Ovary (tissue), 9 donors: ENCODE measurements around the gene C2orf78. TPM values are rescaled to one million over a fixed set of nuclear protein-coding genes. Genes with fewer than 3 reads are reported as not detected.

ENCODE experiments used
- DNase-seq, 5 donors: peaks; one replicate each; pipeline ENCODE4 v3.0.0-alpha.2; 2019 to 2020
- H3K27ac ChIP-seq, 2 donors: fragments of 200-600 bp; one replicate each; pipeline versions ENCODE4 v1.5.1 to v1.8.0; 2019 to 2022
- H3K27me3 ChIP-seq: fragments of 200-600 bp; one replicate; pipeline ENCODE4 v1.8.0; 2022
- H3K36me3 ChIP-seq: fragments of 200-600 bp; sonication (generic); one replicate; pipeline ENCODE4 v1.5.1; 2019
- H3K4me1 ChIP-seq: one replicate; pipeline ENCODE4 v1.8.1; 2013; ENCODE audit warnings: mild to moderate bottlenecking, moderate library complexity; ENCODE audit not compliant: insufficient read depth
- H3K4me3 ChIP-seq: fragments of 200-600 bp; sonication (generic); one replicate; pipeline ENCODE4 v1.5.1; 2017
- H3K9me3 ChIP-seq, 2 donors: fragments of 200-600 bp in 1 of 2; sonication (generic) in 1 of 2; one replicate each; pipeline versions ENCODE4 v1.5.1 to v1.8.1; 2013 to 2019; ENCODE audit warnings: mild to moderate bottlenecking in 1 of 2, moderate library complexity in 1 of 2
- CTCF ChIP-seq, 3 donors: fragments of 450-650 bp in 2 of 3; fragments of 200-600 bp in 1 of 3; IDR thresholded peaks; one replicate each; pipeline versions ENCODE4 v1.5.1 to v1.8.0; 2016 to 2022; ENCODE audit warnings: antibody characterized with exemption in 3 of 3, mild to moderate bottlenecking in 1 of 3
- EP300 ChIP-seq: sonication (generic); formaldehyde crosslinking; IDR thresholded peaks from one replicate; pipeline ENCODE4 v1.6.1; 2017; ENCODE audit warnings: antibody characterized with exemption
- POLR2A ChIP-seq: fragments of 450-650 bp; IDR thresholded peaks from one replicate; pipeline ENCODE4 v1.6.1; 2017; ENCODE audit warnings: antibody characterized with exemption, mild to moderate bottlenecking, moderate library complexity
- WGBS, 3 donors: extraction: QIAGEN DNeasy Blood & Tissue Kit in 1 of 3; methylation state at CpG; one replicate each; pipeline versions ENCODE4 v1.1.5 to v1.1.7; 2013 to 2017; 5-methylcytosine and 5-hydroxymethylcytosine counted together
- intact Hi-C, 4 donors: fragments of 100-400 bp; cut with DNase I; formaldehyde crosslinking; loops; one replicate each; pipeline versions ENCODE4 v1.11.0 to v1.15.1; 2022 to 2023
- polyA plus RNA-seq, 2 donors: library from polyadenylated mRNA; stranded (reverse); fragments of 200-250 nt in 1 of 2; fragments of 350-450 nt in 1 of 2; fragmentation: Illumina TruSeq in 1 of 2; extraction: RNeasy Lipid Tissue Mini Kit (QIAGEN cat#74804) in 1 of 2; gene quantifications; one replicate each; pipeline ENCODE4 v1.2.3, GENCODE V29; 2013 to 2014
- total RNA-seq, 7 donors: library from RNA; depleted of rRNA in 2 of 7; stranded (reverse); fragments of >200 nt in 2 of 7; fragmentation: NEBNext Ultra II Directional in 3 of 7; extraction: Animal tissue kit (Norgen Biotek cat#: 25700) in 3 of 7; gene quantifications; one replicate each; pipeline versions ENCODE4 v1.1.0 to v1.2.4, GENCODE V29; 2016 to 2023
- donor health status: DM: no; HTN: no; CAD: no; lungs with moderate emphysema.
- donor health status: DM: no; HTN: no; CAD: no.
- donor health status: Bipolar disorder and iron deficiency.
- donor health status: DM: yes; HTN: yes; CAD: no.
- donor health status: DM: no; HTN: no; CAD: no.
- donor health status: DM: yes; HTN: yes; CAD: no.

C2orf78 gene
- total and polyA plus RNA-seq, 9 donors = not detected

- DNase-seq = no peak
- intact Hi-C loops = no loop called here
- Histone ChIP-seq H3K4me1 (no peaks in the 10 kb centered on the region), H3K9me3 (no peaks in the 10 kb centered on the region), H3K36me3 (no peaks in the 10 kb centered on the region), H3K27ac (no peak overlapping the region), H3K27me3 (no peaks in the 10 kb centered on the region), H3K4me3 (no peak overlapping the region)
- 90 to 91% (median 90%) methylated on average over 4 of the region's 4 CpGs for WGBS, 3 donors
- TF ChIP-seq POLR2A = no peak
- TF ChIP-seq EP300 = no peak
- TF ChIP-seq CTCF (IDR thresholded peaks at IDR 0.05) = no peak
Observed at GRCh38 chr2:73766994-73767393, 17.0 kb upstream of the C2orf78 start.

GRCh38 chr2:73770725-73771124 is 13.3 kb upstream of the C2orf78 start:
- Histone ChIP-seq H3K36me3 (no peaks in the 10 kb centered on the region), H3K27ac (no peak overlapping the region), H3K4me1 (no peaks in the 10 kb centered on the region), H3K9me3 (no peaks in the 10 kb centered on the region), H3K27me3 (no peaks in the 10 kb centered on the region), H3K4me3 (no peak overlapping the region)
- no peak for TF ChIP-seq POLR2A
- TF ChIP-seq EP300 = no peak
- TF ChIP-seq CTCF (IDR thresholded peaks at IDR 0.05) = no peak
- intact Hi-C loops = loop anchor here in 1 of 4 donors (10.0 kb wide), 1 partner anchor 86 kb away; no protein-coding TSS in a partner anchor
- DNase-seq = no peak
- WGBS, 3 donors = 76 to 88% (median 88%) methylated on average over 3 of the region's 3 CpGs

GRCh38 chr2:73772819-73773218 is 11.2 kb upstream of the C2orf78 start:
- intact Hi-C loops = loop anchor here in 1 of 4 donors (10.0 kb wide), 1 partner anchor 88 kb away; no protein-coding TSS in a partner anchor
- H3K36me3 ChIP-seq = no peaks in the 10 kb centered on the region
- no peaks in the 10 kb centered on the region for H3K4me1 ChIP-seq

GRCh38 chr2:73776381-73776780 is 7.6 kb upstream of the C2orf78 start:
- TF ChIP-seq CTCF (IDR thresholded peaks at IDR 0.05) (no peak), EP300 (no peak), POLR2A (no peak)
- intact Hi-C loops = loop anchor here in 1 of 4 donors (10.0 kb wide), 1 partner anchor 92 kb away; no protein-coding TSS in a partner anchor
- 74 to 86% (median 80%) methylated on average over 4 of the region's 4 CpGs for WGBS, 3 donors

More at GRCh38 chr2:73772819-73773218, 11.2 kb upstream of the C2orf78 start:
- TF ChIP-seq CTCF (IDR thresholded peaks at IDR 0.05) = no peak
- no peak for TF ChIP-seq EP300
- no peak for TF ChIP-seq POLR2A
- no peak for DNase-seq
- Histone ChIP-seq H3K9me3 (no peaks in the 10 kb centered on the region), H3K27me3 (no peaks in the 10 kb centered on the region), H3K4me3 (no peak overlapping the region), H3K27ac (no peak overlapping the region)

More at GRCh38 chr2:73776381-73776780, 7.6 kb upstream of the C2orf78 start:
- no peak for DNase-seq
- no peak overlapping the region for H3K27ac ChIP-seq
- peaks cover 4% of the 10 kb centered on the region for H3K4me1 ChIP-seq
- H3K36me3 ChIP-seq = no peaks in the 10 kb centered on the region
- H3K9me3 ChIP-seq = no peaks in the 10 kb centered on the region
- H3K27me3 ChIP-seq = no peaks in the 10 kb centered on the region
- no peak overlapping the region for H3K4me3 ChIP-seq
